ENCODE data around the gene DOCK4.

DNA sequence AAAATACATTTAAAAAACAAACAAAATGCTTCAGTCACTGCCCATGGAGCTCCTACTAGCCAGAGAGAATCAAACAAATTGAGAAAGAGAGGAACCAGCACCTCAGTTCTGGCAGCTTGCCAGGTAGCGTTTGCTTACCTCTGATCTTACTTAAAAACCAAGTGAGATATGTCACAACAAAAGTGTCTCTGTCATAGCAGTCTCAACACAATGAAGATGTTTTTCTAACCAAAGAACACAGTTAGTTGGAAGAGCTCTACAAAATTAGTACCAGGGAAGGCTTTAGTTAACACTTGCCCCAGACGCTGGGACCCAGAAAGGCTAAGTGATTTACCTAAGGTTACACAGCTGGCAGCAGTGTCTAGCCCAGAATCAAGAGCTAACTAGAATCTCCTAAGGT, 3.4 kb downstream of the DOCK4 start:
- no peak for TF ChIP-seq POLR2A (IDR thresholded peaks at IDR 0.05)
- TF ChIP-seq, protein P1, sequence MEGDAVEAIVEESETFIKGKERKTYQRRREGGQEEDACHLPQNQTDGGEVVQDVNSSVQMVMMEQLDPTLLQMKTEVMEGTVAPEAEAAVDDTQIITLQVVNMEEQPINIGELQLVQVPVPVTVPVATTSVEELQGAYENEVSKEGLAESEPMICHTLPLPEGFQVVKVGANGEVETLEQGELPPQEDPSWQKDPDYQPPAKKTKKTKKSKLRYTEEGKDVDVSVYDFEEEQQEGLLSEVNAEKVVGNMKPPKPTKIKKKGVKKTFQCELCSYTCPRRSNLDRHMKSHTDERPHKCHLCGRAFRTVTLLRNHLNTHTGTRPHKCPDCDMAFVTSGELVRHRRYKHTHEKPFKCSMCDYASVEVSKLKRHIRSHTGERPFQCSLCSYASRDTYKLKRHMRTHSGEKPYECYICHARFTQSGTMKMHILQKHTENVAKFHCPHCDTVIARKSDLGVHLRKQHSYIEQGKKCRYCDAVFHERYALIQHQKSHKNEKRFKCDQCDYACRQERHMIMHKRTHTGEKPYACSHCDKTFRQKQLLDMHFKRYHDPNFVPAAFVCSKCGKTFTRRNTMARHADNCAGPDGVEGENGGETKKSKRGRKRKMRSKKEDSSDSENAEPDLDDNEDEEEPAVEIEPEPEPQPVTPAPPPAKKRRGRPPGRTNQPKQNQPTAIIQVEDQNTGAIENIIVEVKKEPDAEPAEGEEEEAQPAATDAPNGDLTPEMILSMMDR (IDR thresholded peaks at IDR 0.05): no peak

Data from testis (tissue), 2 donors.